Large intestine (tissue), 3 donors: ENCODE measurements around the gene CPNE4. TPM values are rescaled to one million over a fixed set of nuclear protein-coding genes. Genes with fewer than 3 reads are reported as not detected.

Experiments
- DNase-seq, 2 donors: peaks; one replicate each; pipeline versions ENCODE4 v3.0.0 to v3.0.0-alpha.2; 2013
- H3K27ac ChIP-seq: one replicate; pipeline ENCODE4 v1.5.1; 2013; ENCODE audit warnings: low read length
- H3K27me3 ChIP-seq: 2 replicates; pipeline ENCODE4 v1.6.1; 2013; ENCODE audit warnings: low read length; ENCODE audit not compliant: control insufficient read depth, insufficient read depth
- H3K36me3 ChIP-seq: 2 replicates; pipeline ENCODE4 v1.6.1; 2013; ENCODE audit warnings: low read length; ENCODE audit not compliant: control insufficient read depth, insufficient read depth
- H3K4me1 ChIP-seq: one replicate; pipeline ENCODE4 v1.6.1; 2013; ENCODE audit warnings: low read length; ENCODE audit not compliant: control insufficient read depth, insufficient read depth
- H3K4me3 ChIP-seq: one replicate; pipeline ENCODE4 v1.5.1; 2013; ENCODE audit warnings: low read length
- H3K9me3 ChIP-seq: one replicate; pipeline ENCODE4 v1.6.1; 2013; ENCODE audit warnings: mild to moderate bottlenecking, low read depth, low read length, moderate library complexity; ENCODE audit not compliant: control insufficient read depth
- WGBS: methylation state at CpG from one replicate; pipeline ENCODE4 v1.1.5; 2013; ENCODE audit warnings: low lambda C conversion rate; ENCODE audit not compliant: insufficient coverage; 5-methylcytosine and 5-hydroxymethylcytosine counted together
- polyA plus RNA-seq: library from polyadenylated mRNA; unstranded; fragments of 120-200 nt; gene quantifications from one replicate; pipeline ENCODE4 v1.2.1, GENCODE V29; 2013

Gene CPNE4
- polyA plus RNA-seq, 1 donor, result 2.9 TPM

DNA sequence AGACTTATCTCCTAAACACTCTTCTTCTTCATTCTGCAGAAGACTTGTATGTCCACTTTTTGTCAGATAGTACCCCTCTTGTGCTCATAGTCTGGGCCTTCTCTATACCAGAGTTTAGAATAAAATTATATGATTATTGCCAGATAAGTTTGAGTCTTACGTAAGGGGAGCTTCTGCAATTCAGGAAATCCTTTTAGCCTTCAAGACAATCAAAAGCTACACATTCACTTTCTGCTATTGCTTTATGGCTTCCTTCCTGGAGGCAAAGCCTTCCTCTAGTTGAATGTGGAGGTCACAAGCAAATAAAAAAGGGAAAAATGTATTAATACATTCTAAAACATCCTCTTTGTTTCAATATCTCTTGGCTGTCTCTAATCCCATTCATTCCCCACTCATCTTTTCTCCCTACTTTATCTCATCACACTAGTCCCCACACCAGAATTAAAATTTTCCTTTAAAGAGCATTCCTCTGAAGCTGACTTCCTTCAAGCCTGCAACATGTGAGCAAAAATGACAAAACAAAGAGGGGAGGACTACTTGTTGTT is 186.8 kb downstream of the CPNE4 start:
- H3K36me3 ChIP-seq, result no peaks in the 10 kb centered on the region
- no peak overlapping the region for H3K27ac ChIP-seq
- H3K9me3 ChIP-seq, result no peaks in the 10 kb centered on the region
- no peaks in the 10 kb centered on the region for H3K4me1 ChIP-seq
- DNase-seq, result no peak
- no CpG with 5 or more reads among the region's 1 CpG for WGBS
- no peaks in the 10 kb centered on the region for H3K27me3 ChIP-seq
- no peak overlapping the region for H3K4me3 ChIP-seq

- H3K4me1 ChIP-seq, result no peaks in the 10 kb centered on the region
- H3K4me3 ChIP-seq, result no peak overlapping the region
- DNase-seq, result no peak
- no peak overlapping the region for H3K27ac ChIP-seq
- no peaks in the 10 kb centered on the region for H3K9me3 ChIP-seq
- no peaks in the 10 kb centered on the region for H3K27me3 ChIP-seq
- H3K36me3 ChIP-seq, result no peaks in the 10 kb centered on the region
- no CpG with 5 or more reads among the region's 3 CpGs for WGBS
These were observed 188.4 kb downstream of the CPNE4 start for GRCh38 chr3:131846296-131846924.

GRCh38 chr3:131843174-131843573 is 191.6 kb downstream of the CPNE4 start:
- no peak overlapping the region for H3K27ac ChIP-seq
- no peak for DNase-seq

DNA sequence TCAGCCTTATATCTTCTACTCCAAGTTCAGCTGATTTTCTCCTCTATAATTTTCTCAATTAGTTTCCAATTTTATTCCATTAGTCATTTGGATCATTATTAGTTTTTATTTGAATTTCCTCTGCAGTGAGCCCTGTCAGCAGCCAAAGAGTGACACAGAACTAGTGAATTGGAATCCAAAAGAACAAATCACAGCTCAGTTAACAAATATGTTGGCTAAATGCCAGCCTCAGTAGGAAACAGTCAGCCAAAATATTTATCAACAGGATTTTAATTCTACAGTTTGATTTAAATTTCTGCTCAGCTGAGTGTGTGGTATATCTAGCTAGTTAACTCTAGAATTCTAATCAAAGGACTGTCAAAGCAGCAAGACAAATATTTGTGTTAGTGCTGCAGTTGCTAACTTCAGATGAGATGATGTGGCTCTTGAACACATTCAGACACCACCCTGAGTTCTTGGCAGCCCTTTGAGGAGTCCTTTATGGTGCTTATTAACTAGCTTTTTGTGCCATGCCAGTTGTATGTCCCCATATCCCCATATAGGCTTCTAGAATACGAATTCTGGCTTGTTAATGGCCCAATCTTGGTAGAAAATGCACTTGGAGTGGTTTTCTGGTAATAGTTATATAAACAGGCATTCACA is 194.5 kb downstream of the CPNE4 start:
- Histone ChIP-seq H3K4me1 (no peaks in the 10 kb centered on the region), H3K4me3 (no peak overlapping the region), H3K27me3 (no peaks in the 10 kb centered on the region), H3K36me3 (no peaks in the 10 kb centered on the region), H3K27ac (no peak overlapping the region), H3K9me3 (no peaks in the 10 kb centered on the region)
- DNase-seq, result no peak
- no CpG with 5 or more reads among the region's 1 CpG for WGBS

More at GRCh38 chr3:131843174-131843573, 191.6 kb downstream of the CPNE4 start:
- Histone ChIP-seq H3K4me3 (no peak overlapping the region), H3K4me1 (no peaks in the 10 kb centered on the region), H3K36me3 (no peaks in the 10 kb centered on the region), H3K27me3 (no peaks in the 10 kb centered on the region), H3K9me3 (no peaks in the 10 kb centered on the region)
- 64% methylated on average over 9 of the region's 9 CpGs for WGBS

GRCh38 chr3:131835906-131836305 is 198.9 kb downstream of the CPNE4 start:
- H3K27me3 ChIP-seq, result no peaks in the 10 kb centered on the region
- no peaks in the 10 kb centered on the region for H3K9me3 ChIP-seq
- H3K36me3 ChIP-seq, result no peaks in the 10 kb centered on the region
- no peak overlapping the region for H3K4me3 ChIP-seq
- H3K4me1 ChIP-seq, result no peaks in the 10 kb centered on the region
- H3K27ac ChIP-seq, result no peak overlapping the region
- WGBS, result 90% methylated on average over 1 of the region's 1 CpG
- no peak for DNase-seq

- H3K27ac ChIP-seq, result no peak overlapping the region
- H3K4me3 ChIP-seq, result no peak overlapping the region
- WGBS, result 100% methylated on average over 1 of the region's 4 CpGs
- H3K36me3 ChIP-seq, result no peaks in the 10 kb centered on the region
- H3K4me1 ChIP-seq, result no peaks in the 10 kb centered on the region
- no peaks in the 10 kb centered on the region for H3K9me3 ChIP-seq
- no peaks in the 10 kb centered on the region for H3K27me3 ChIP-seq
- no peak for DNase-seq
These were observed 203.2 kb downstream of the CPNE4 start for GRCh38 chr3:131831608-131832007.

DNA sequence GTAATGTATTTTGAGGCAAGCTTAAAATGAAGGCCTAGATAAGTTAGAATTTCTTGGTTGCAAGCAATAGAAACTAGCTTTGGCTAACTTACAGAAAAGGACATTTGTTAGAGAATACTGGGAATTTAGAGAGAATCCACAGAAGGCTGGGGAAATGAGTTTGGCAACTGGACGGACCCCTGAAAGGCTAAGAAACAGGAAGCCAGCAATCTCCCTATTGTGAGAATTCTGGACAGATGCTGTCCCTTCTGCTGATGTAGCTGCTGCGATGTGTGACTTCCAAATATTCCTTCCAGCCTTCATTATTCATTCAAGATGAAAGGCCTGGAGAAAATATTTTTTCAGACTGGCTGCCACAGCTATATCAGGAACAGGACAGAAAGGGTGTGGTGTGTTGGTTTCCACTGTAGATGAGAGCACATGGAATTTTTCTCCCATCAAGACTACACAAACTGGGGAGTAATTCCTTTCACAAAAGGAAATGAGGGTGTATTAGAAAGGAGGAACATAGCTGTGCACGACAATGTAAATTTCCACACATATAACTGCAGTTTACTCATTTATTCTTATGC is 213.5 kb downstream of the CPNE4 start:
- H3K27ac ChIP-seq, result no peak overlapping the region
- no peaks in the 10 kb centered on the region for H3K27me3 ChIP-seq
- DNase-seq, result no peak
- no peaks in the 10 kb centered on the region for H3K4me1 ChIP-seq
- WGBS, result no CpG with 5 or more reads among the region's 3 CpGs
- H3K36me3 ChIP-seq, result no peaks in the 10 kb centered on the region
- H3K9me3 ChIP-seq, result no peaks in the 10 kb centered on the region
- no peak overlapping the region for H3K4me3 ChIP-seq

DNA sequence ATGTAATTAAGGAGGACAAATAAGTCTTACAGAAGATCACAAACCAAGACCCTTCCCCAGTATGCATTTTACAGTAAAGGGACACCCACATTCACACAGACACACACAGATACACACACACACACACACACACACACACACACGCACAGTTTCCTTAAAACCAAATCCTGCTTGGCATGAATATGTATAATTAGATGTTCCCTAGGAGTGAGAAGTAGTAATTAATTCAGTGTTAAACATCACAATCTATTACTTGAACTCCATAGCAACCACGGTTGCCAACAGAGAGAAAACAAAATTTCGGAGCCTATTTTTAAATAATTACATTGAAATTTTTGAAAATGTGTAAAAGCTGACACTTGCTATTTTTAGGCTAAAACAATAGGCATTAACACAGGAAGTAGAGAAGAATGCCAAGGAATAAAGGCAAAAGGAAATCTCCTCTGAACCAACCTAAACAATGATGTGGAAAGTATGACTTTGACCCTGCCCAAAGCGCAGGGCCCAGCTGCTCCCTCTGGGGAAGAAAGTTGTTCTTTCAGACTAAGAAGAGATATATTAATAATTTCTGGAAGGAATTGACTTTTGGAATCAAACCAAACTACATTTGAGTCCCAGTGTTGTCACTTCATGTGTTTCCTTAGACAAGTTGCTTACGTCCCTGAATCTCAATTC is 215.3 kb downstream of the CPNE4 start:
- no peak overlapping the region for H3K4me3 ChIP-seq
- no peaks in the 10 kb centered on the region for H3K36me3 ChIP-seq
- H3K9me3 ChIP-seq, result no peaks in the 10 kb centered on the region
- 100% methylated on average over 1 of the region's 5 CpGs for WGBS
- H3K27me3 ChIP-seq, result no peaks in the 10 kb centered on the region
- H3K27ac ChIP-seq, result no peak overlapping the region
- no peak for DNase-seq
- no peaks in the 10 kb centered on the region for H3K4me1 ChIP-seq

GRCh38 chr3:131812433-131812832 is 222.4 kb downstream of the CPNE4 start:
- Histone ChIP-seq H3K27ac (no peak overlapping the region), H3K36me3 (no peaks in the 10 kb centered on the region)
- WGBS, result 100% methylated on average over 1 of the region's 1 CpG

DNA sequence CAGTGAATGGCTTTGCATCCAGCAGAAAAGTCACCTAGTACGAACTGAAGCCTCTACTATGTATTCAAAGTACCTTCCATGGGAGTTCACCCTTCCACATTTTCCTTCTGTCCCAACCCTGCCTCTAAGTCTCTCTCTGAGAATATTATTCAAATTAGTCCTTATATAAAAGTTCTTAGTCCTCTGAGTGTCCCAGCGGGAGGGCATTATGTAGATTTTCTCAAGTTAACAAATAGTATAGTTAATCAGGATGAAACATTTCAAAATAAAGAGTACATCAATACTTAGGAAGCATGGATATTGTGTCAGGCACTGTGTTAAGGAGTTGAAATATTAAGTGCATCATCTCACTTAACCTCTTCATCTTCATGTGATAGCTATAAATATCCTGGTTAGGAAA is 223.3 kb downstream of the CPNE4 start:
- DNase-seq, result no peak
- no peaks in the 10 kb centered on the region for H3K27me3 ChIP-seq
- no peaks in the 10 kb centered on the region for H3K36me3 ChIP-seq
- no peaks in the 10 kb centered on the region for H3K9me3 ChIP-seq
- no peak overlapping the region for H3K4me3 ChIP-seq
- 71% methylated on average over 1 of the region's 2 CpGs for WGBS
- no peaks in the 10 kb centered on the region for H3K4me1 ChIP-seq
- H3K27ac ChIP-seq, result no peak overlapping the region

More at GRCh38 chr3:131812433-131812832, 222.4 kb downstream of the CPNE4 start:
- Histone ChIP-seq H3K27me3 (no peaks in the 10 kb centered on the region), H3K4me3 (no peak overlapping the region), H3K9me3 (no peaks in the 10 kb centered on the region), H3K4me1 (no peaks in the 10 kb centered on the region)
- no peak for DNase-seq
